ENCODE data around the gene HDAC4. TPM values are rescaled to one million over a fixed set of nuclear protein-coding genes. Genes with fewer than 3 reads are reported as not detected.

Gene HDAC4
- polyA plus RNA-seq, 2 of the 4 experiments (the other 2 are of a cell fraction): 8.6 to 10.4 TPM

- TF ChIP-seq RARB (CRISPR knock-in tag; IDR thresholded peaks at IDR 0.05) (no peak), TFCP2L1 (CRISPR knock-in tag; IDR thresholded peaks at IDR 0.05) (no peak), JUN (IDR thresholded peaks at IDR 0.05) (no peak)
These were observed 234.5 kb downstream of the HDAC4 start (continued) for GRCh38 chr2:239166201-239166834.

- CTCF ChIA-PET: no interaction called here
These were observed 235.5 kb downstream of the HDAC4 start for GRCh38 chr2:239165206-239165831.

GRCh38 chr2:239164335-239164871 is 236.4 kb downstream of the HDAC4 start:
- ChIA-PET CTCF (no interaction called here), POLR2A (no interaction called here)
- Histone ChIP-seq H3K4me1 (no peaks in the 10 kb centered on the region), H3K4me3 (no peak overlapping the region), H3K27ac (no peak overlapping the region), H3K9me3 (no peaks in the 10 kb centered on the region), H3K4me2 (no peak overlapping the region)
- TF ChIP-seq CTCF (IDR thresholded peaks at IDR 0.05): no peak
- TF ChIP-seq MYC (IDR thresholded peaks at IDR 0.05; ENCODE audit: borderline replicate concordance, low read length): no peak
- no peak for TF ChIP-seq HOXB5 (CRISPR knock-in tag; IDR thresholded peaks at IDR 0.05)
- TF ChIP-seq RFX5 (IDR thresholded peaks at IDR 0.05): no peak
- no peak for TF ChIP-seq KDM5A (IDR thresholded peaks at IDR 0.05)
- TF ChIP-seq ZSCAN20 (CRISPR knock-in tag; IDR thresholded peaks at IDR 0.05): no peak
- TF ChIP-seq CHD2 (IDR thresholded peaks at IDR 0.05; ENCODE audit: low read length, partially characterized antibody): no peak
- no peak for TF ChIP-seq E2F6 (IDR thresholded peaks at IDR 0.05; ENCODE audit: borderline replicate concordance, low read depth)
- no peak for TF ChIP-seq NPAS2 (CRISPR knock-in tag; IDR thresholded peaks at IDR 0.05; ENCODE audit: borderline replicate concordance)
- TF ChIP-seq GATA3 (IDR thresholded peaks at IDR 0.05; ENCODE audit: borderline replicate concordance): no peak
- TF ChIP-seq NR3C1 (IDR thresholded peaks at IDR 0.05): no peak
- TF ChIP-seq TP53 (CRISPR knock-in tag; IDR thresholded peaks at IDR 0.05): no peak
- no peak for TF ChIP-seq SMC3 (IDR thresholded peaks at IDR 0.05)
- no peak for TF ChIP-seq FOSL2 (IDR thresholded peaks at IDR 0.05)
- no peak for TF ChIP-seq FOSL2 (CRISPR knock-in tag; IDR thresholded peaks at IDR 0.05)
- DNase-seq (ENCODE audit: low read depth in 1 of 2, low spot score in 1 of 2) (no peak), FAIRE-seq (no peak), ATAC-seq (no peak)
- WGBS (ENCODE audit: missing lambda C conversion rate): 87% methylated on average over 16 of the region's 16 CpGs

More at GRCh38 chr2:239165206-239165831, 235.5 kb downstream of the HDAC4 start:
- no peak overlapping the region for H3K4me3 ChIP-seq
- no peak overlapping the region for H3K27ac ChIP-seq
- ATAC-seq (no peak), FAIRE-seq (no peak), DNase-seq (ENCODE audit: low read depth in 1 of 2, low spot score in 1 of 2) (no peak)
- POLR2A ChIA-PET: no interaction called here
- 91% methylated on average over 19 of the region's 19 CpGs for WGBS (ENCODE audit: missing lambda C conversion rate)
- H3K4me1 ChIP-seq: no peaks in the 10 kb centered on the region
- H3K4me2 ChIP-seq: no peak overlapping the region
- no peaks in the 10 kb centered on the region; the same call in 2 of the 3 replicates for H3K9me3 ChIP-seq
- no peak for TF ChIP-seq MAZ (IDR thresholded peaks at IDR 0.05; ENCODE audit: borderline replicate concordance, low read depth, low read length)
- TF ChIP-seq POLR2A (IDR thresholded peaks at IDR 0.05; ENCODE audit: low read length): no peak
- no peak for TF ChIP-seq BCL3 (IDR thresholded peaks at IDR 0.05)
- TF ChIP-seq GATA3 (IDR thresholded peaks at IDR 0.05; ENCODE audit: borderline replicate concordance): no peak
- TF ChIP-seq RNF2 (IDR thresholded peaks at IDR 0.05; ENCODE audit: borderline replicate concordance, low read depth): no peak
- TF ChIP-seq PHF8 (IDR thresholded peaks at IDR 0.05; ENCODE audit: borderline replicate concordance, low read depth): no peak
- no peak for TF ChIP-seq ELK1 (IDR thresholded peaks at IDR 0.05; ENCODE audit: low read depth, low read length)

All from A549 (cell line).